ENCODE measurements around the gene HLTF.

Gene HLTF

GRCh38 chr3:149042789-149043386 lies 43.4 kb downstream of the HLTF start:
- peaks cover 7 to 30% of the 10 kb centered on the region in 2 donors for H3K36me3 ChIP-seq (ENCODE audit: control insufficient read depth in 1 of 2, insufficient read depth in 2 of 2, low read length in 2 of 2)
- H3K4me1 ChIP-seq (ENCODE audit: control insufficient read depth in 1 of 2, insufficient read depth in 2 of 2, low read length in 2 of 2): no peaks in the 10 kb centered on the region
- no peak overlapping the region for H3K27ac ChIP-seq (ENCODE audit: low read length)
- H3K27me3 ChIP-seq (ENCODE audit: low read depth, low read length): no peaks in the 10 kb centered on the region
- H3K9me3 ChIP-seq (ENCODE audit: control insufficient read depth in 1 of 2, low read length in 2 of 2): no peaks in the 10 kb centered on the region
- H3K4me3 ChIP-seq (ENCODE audit: low read depth in 1 of 2, low read length in 2 of 2): no peak overlapping the region

GRCh38 chr3:149038322-149038721 lies 48.0 kb downstream of the HLTF start:
- Histone ChIP-seq H3K27me3 (ENCODE audit: low read depth, low read length) (no peaks in the 10 kb centered on the region), H3K4me3 (ENCODE audit: low read depth in 1 of 2, low read length in 2 of 2) (no peak overlapping the region), H3K36me3 (ENCODE audit: control insufficient read depth in 1 of 2, insufficient read depth in 2 of 2, low read length in 2 of 2) (peaks cover 13 to 20% of the 10 kb centered on the region in 2 donors), H3K9me3 (ENCODE audit: control insufficient read depth in 1 of 2, low read length in 2 of 2) (no peaks in the 10 kb centered on the region), H3K27ac (ENCODE audit: low read length) (no peak overlapping the region), H3K4me1 (ENCODE audit: control insufficient read depth in 1 of 2, insufficient read depth in 2 of 2, low read length in 2 of 2) (no peaks in the 10 kb centered on the region)

- H3K9me3 ChIP-seq (ENCODE audit: control insufficient read depth in 1 of 2, low read length in 2 of 2): no peaks in the 10 kb centered on the region
- H3K4me1 ChIP-seq (ENCODE audit: control insufficient read depth in 1 of 2, insufficient read depth in 2 of 2, low read length in 2 of 2): no peaks in the 10 kb centered on the region
- H3K36me3 ChIP-seq (ENCODE audit: control insufficient read depth in 1 of 2, insufficient read depth in 2 of 2, low read length in 2 of 2): peaks cover 13 to 20% of the 10 kb centered on the region in 2 donors
- no peak overlapping the region for H3K27ac ChIP-seq (ENCODE audit: low read length)
- no peak overlapping the region for H3K4me3 ChIP-seq (ENCODE audit: low read depth in 1 of 2, low read length in 2 of 2)
- no peaks in the 10 kb centered on the region for H3K27me3 ChIP-seq (ENCODE audit: low read depth, low read length)
Measured at GRCh38 chr3:149037684-149038083, 48.6 kb downstream of the HLTF start.

- Histone ChIP-seq H3K27ac (ENCODE audit: low read length) (no peak overlapping the region), H3K4me3 (ENCODE audit: low read depth in 1 of 2, low read length in 2 of 2) (no peak overlapping the region)
Measured at GRCh38 chr3:149031096-149031495, 55.2 kb downstream of the HLTF start.

GRCh38 chr3:149026718-149027117 lies 59.6 kb downstream of the HLTF start:
- Histone ChIP-seq H3K4me3 (ENCODE audit: low read depth in 1 of 2, low read length in 2 of 2) (no peak overlapping the region), H3K36me3 (ENCODE audit: control insufficient read depth in 1 of 2, insufficient read depth in 2 of 2, low read length in 2 of 2) (peaks cover 38 to 51% of the 10 kb centered on the region in 2 donors), H3K27me3 (ENCODE audit: low read depth, low read length) (no peaks in the 10 kb centered on the region), H3K4me1 (ENCODE audit: control insufficient read depth in 1 of 2, insufficient read depth in 2 of 2, low read length in 2 of 2) (peaks cover 0 to 6% of the 10 kb centered on the region in 2 donors), H3K9me3 (ENCODE audit: control insufficient read depth in 1 of 2, low read length in 2 of 2) (no peaks in the 10 kb centered on the region), H3K27ac (ENCODE audit: low read length) (no peak overlapping the region)

More at GRCh38 chr3:149031096-149031495, 55.2 kb downstream of the HLTF start:
- H3K9me3 ChIP-seq (ENCODE audit: control insufficient read depth in 1 of 2, low read length in 2 of 2): no peaks in the 10 kb centered on the region
- peaks cover 15 to 21% of the 10 kb centered on the region in 2 donors for H3K36me3 ChIP-seq (ENCODE audit: control insufficient read depth in 1 of 2, insufficient read depth in 2 of 2, low read length in 2 of 2)
- no peaks in the 10 kb centered on the region for H3K4me1 ChIP-seq (ENCODE audit: control insufficient read depth in 1 of 2, insufficient read depth in 2 of 2, low read length in 2 of 2)
- no peaks in the 10 kb centered on the region for H3K27me3 ChIP-seq (ENCODE audit: low read depth, low read length)

- Histone ChIP-seq H3K27ac (ENCODE audit: low read length) (no peak overlapping the region), H3K4me1 (ENCODE audit: control insufficient read depth in 1 of 2, insufficient read depth in 2 of 2, low read length in 2 of 2) (peaks cover 0 to 19% of the 10 kb centered on the region in 2 donors), H3K27me3 (ENCODE audit: low read depth, low read length) (no peaks in the 10 kb centered on the region), H3K4me3 (ENCODE audit: low read depth in 1 of 2, low read length in 2 of 2) (no peak overlapping the region), H3K36me3 (ENCODE audit: control insufficient read depth in 1 of 2, insufficient read depth in 2 of 2, low read length in 2 of 2) (peaks cover 36 to 56% of the 10 kb centered on the region in 2 donors), H3K9me3 (ENCODE audit: control insufficient read depth in 1 of 2, low read length in 2 of 2) (no peaks in the 10 kb centered on the region)
Measured at GRCh38 chr3:149023951-149024350, 62.4 kb downstream of the HLTF start.

GRCh38 chr3:149021830-149022229 lies 64.5 kb downstream of the HLTF start:
- H3K36me3 ChIP-seq (ENCODE audit: control insufficient read depth in 1 of 2, insufficient read depth in 2 of 2, low read length in 2 of 2): peaks cover 32 to 44% of the 10 kb centered on the region in 2 donors
- no peak overlapping the region for H3K4me3 ChIP-seq (ENCODE audit: low read depth in 1 of 2, low read length in 2 of 2)
- H3K4me1 ChIP-seq (ENCODE audit: control insufficient read depth in 1 of 2, insufficient read depth in 2 of 2, low read length in 2 of 2): peaks cover 0 to 21% of the 10 kb centered on the region in 2 donors
- no peaks in the 10 kb centered on the region for H3K27me3 ChIP-seq (ENCODE audit: low read depth, low read length)
- H3K9me3 ChIP-seq (ENCODE audit: control insufficient read depth in 1 of 2, low read length in 2 of 2): no peaks in the 10 kb centered on the region
- H3K27ac ChIP-seq (ENCODE audit: low read length): no peak overlapping the region

GRCh38 chr3:149020839-149021252 lies 65.5 kb downstream of the HLTF start:
- Histone ChIP-seq H3K27ac (ENCODE audit: low read length) (no peak overlapping the region), H3K9me3 (ENCODE audit: control insufficient read depth in 1 of 2, low read length in 2 of 2) (no peaks in the 10 kb centered on the region), H3K4me1 (ENCODE audit: control insufficient read depth in 1 of 2, insufficient read depth in 2 of 2, low read length in 2 of 2) (peaks cover 0 to 29% of the 10 kb centered on the region in 2 donors), H3K27me3 (ENCODE audit: low read depth, low read length) (no peaks in the 10 kb centered on the region), H3K36me3 (ENCODE audit: control insufficient read depth in 1 of 2, insufficient read depth in 2 of 2, low read length in 2 of 2) (peaks cover 32 to 39% of the 10 kb centered on the region in 2 donors), H3K4me3 (ENCODE audit: low read depth in 1 of 2, low read length in 2 of 2) (no peak overlapping the region)

GRCh38 chr3:149020196-149020838 lies 66.0 kb downstream of the HLTF start:
- H3K36me3 ChIP-seq (ENCODE audit: control insufficient read depth in 1 of 2, insufficient read depth in 2 of 2, low read length in 2 of 2): peaks cover 32 to 34% of the 10 kb centered on the region in 2 donors
- H3K27ac ChIP-seq (ENCODE audit: low read length): no peak overlapping the region
- no peaks in the 10 kb centered on the region for H3K27me3 ChIP-seq (ENCODE audit: low read depth, low read length)
- H3K4me3 ChIP-seq (ENCODE audit: low read depth in 1 of 2, low read length in 2 of 2): no peak overlapping the region
- H3K9me3 ChIP-seq (ENCODE audit: control insufficient read depth in 1 of 2, low read length in 2 of 2): no peaks in the 10 kb centered on the region
- peaks cover 0 to 29% of the 10 kb centered on the region in 2 donors for H3K4me1 ChIP-seq (ENCODE audit: control insufficient read depth in 1 of 2, insufficient read depth in 2 of 2, low read length in 2 of 2)

GRCh38 chr3:149019580-149019979 lies 66.8 kb downstream of the HLTF start:
- Histone ChIP-seq H3K4me3 (ENCODE audit: low read depth in 1 of 2, low read length in 2 of 2) (no peak overlapping the region), H3K27me3 (ENCODE audit: low read depth, low read length) (no peaks in the 10 kb centered on the region), H3K4me1 (ENCODE audit: control insufficient read depth in 1 of 2, insufficient read depth in 2 of 2, low read length in 2 of 2) (peaks cover 0 to 29% of the 10 kb centered on the region in 2 donors), H3K27ac (ENCODE audit: low read length) (peak overlapping the region; percentile 18), H3K9me3 (ENCODE audit: control insufficient read depth in 1 of 2, low read length in 2 of 2) (no peaks in the 10 kb centered on the region), H3K36me3 (ENCODE audit: control insufficient read depth in 1 of 2, insufficient read depth in 2 of 2, low read length in 2 of 2) (peaks cover 25 to 26% of the 10 kb centered on the region in 2 donors)

- peaks cover 21 to 22% of the 10 kb centered on the region in 2 donors for H3K36me3 ChIP-seq (ENCODE audit: control insufficient read depth in 1 of 2, insufficient read depth in 2 of 2, low read length in 2 of 2)
- H3K4me3 ChIP-seq (ENCODE audit: low read depth in 1 of 2, low read length in 2 of 2): no peak overlapping the region
- H3K27ac ChIP-seq (ENCODE audit: low read length): no peak overlapping the region
- H3K9me3 ChIP-seq (ENCODE audit: control insufficient read depth in 1 of 2, low read length in 2 of 2): no peaks in the 10 kb centered on the region
- H3K27me3 ChIP-seq (ENCODE audit: low read depth, low read length): no peaks in the 10 kb centered on the region
- peaks cover 0 to 28% of the 10 kb centered on the region in 2 donors for H3K4me1 ChIP-seq (ENCODE audit: control insufficient read depth in 1 of 2, insufficient read depth in 2 of 2, low read length in 2 of 2)
Measured at GRCh38 chr3:149018247-149018646, 68.1 kb downstream of the HLTF start.

Data from muscle layer of duodenum (tissue), 2 donors.